DOHH2 (cell line): ENCODE data around the gene AIG1.

Experiments used
- H3F3A ChIP-seq: fragments of 200-600 bp; sonication (generic), shearing (Covaris generic); 2 replicates; pipeline ENCODE4 v1.6.0; 2016; ENCODE audit warnings: antibody characterized with exemption, mild to moderate bottlenecking; ENCODE audit not compliant: control insufficient read depth, insufficient read depth
- H3K27ac ChIP-seq: fragments of 200-600 bp; sonication (generic); 2 replicates; pipeline ENCODE4 v1.5.1; 2014; ENCODE audit warnings: low read depth, mild to moderate bottlenecking, low read length, moderate library complexity
- H3K27me3 ChIP-seq: fragments of 200-600 bp; sonication (generic); 2 replicates; pipeline ENCODE4 v1.6.1; 2014; ENCODE audit warnings: mild to moderate bottlenecking, low read length, mixed read lengths; ENCODE audit not compliant: control insufficient read depth
- H3K36me3 ChIP-seq: fragments of 200-600 bp; sonication (generic); 2 replicates; pipeline ENCODE4 v1.6.1; 2014; ENCODE audit warnings: mild to moderate bottlenecking, low read length, moderate library complexity, mixed read lengths; ENCODE audit not compliant: control insufficient read depth
- H3K4me1 ChIP-seq: fragments of 200-600 bp; sonication (generic); 2 replicates; pipeline ENCODE4 v1.6.1; 2014; ENCODE audit warnings: mild to moderate bottlenecking, low read length, mixed read lengths; ENCODE audit not compliant: control insufficient read depth
- H3K4me2 ChIP-seq: fragments of 200-600 bp; sonication (generic); 2 replicates; pipeline ENCODE4 v1.6.0; 2014; ENCODE audit warnings: mild to moderate bottlenecking, low read length, moderate library complexity
- H3K4me3 ChIP-seq: fragments of 200-600 bp; sonication (generic); 2 replicates; pipeline ENCODE4 v1.5.1; 2014; ENCODE audit warnings: mild to moderate bottlenecking, low read length, mixed read lengths
- H3K79me2 ChIP-seq: fragments of 200-600 bp; sonication (generic); 2 replicates; pipeline ENCODE4 v1.6.1; 2014; ENCODE audit warnings: mild to moderate bottlenecking, low read length, mixed read lengths; ENCODE audit not compliant: control insufficient read depth
- H3K9me2 ChIP-seq: fragments of 200-600 bp; sonication (generic); replicated peaks from 2 replicates; pipeline ENCODE4 v1.6.1; 2014; ENCODE audit warnings: mild to moderate bottlenecking, low read length, mixed read lengths; ENCODE audit not compliant: control insufficient read depth
- H3K9me3 ChIP-seq: fragments of 200-600 bp; sonication (generic); 2 replicates; pipeline ENCODE4 v1.6.1; 2014; ENCODE audit warnings: antibody characterized with exemption, low read length, mixed read lengths; ENCODE audit not compliant: control insufficient read depth, insufficient read depth
- H4K20me1 ChIP-seq: fragments of 200-600 bp; sonication (generic); 2 replicates; pipeline ENCODE4 v1.6.0; 2014; ENCODE audit warnings: low read depth, mild to moderate bottlenecking, antibody characterized with exemption, low read length, moderate library complexity; ENCODE audit not compliant: control insufficient read depth, insufficient read depth
- EZH2phosphoT487 ChIP-seq: fragments of 200-600 bp; sonication (generic); IDR thresholded peaks from 2 replicates; pipeline ENCODE4 v1.6.1; 2017; ENCODE audit warnings: borderline replicate concordance, mild to moderate bottlenecking, antibody characterized with exemption, low read length, moderate library complexity, mixed read lengths
- TF ChIP-seq, protein P1 (sequence below): fragments of 200-600 bp; sonication (generic); IDR thresholded peaks from one replicate; pipeline ENCODE4 v1.5.1; 2014; ENCODE audit warnings: antibody characterized with exemption, mild to moderate bottlenecking, low read depth, low read length; ENCODE audit not compliant: poor library complexity, severe bottlenecking

Gene AIG1

GRCh38 chr6:143195349-143195845 lies 134.7 kb downstream of the AIG1 start:
- no peaks in the 10 kb centered on the region for H4K20me1 ChIP-seq
- H3K79me2 ChIP-seq, result no peaks in the 10 kb centered on the region
- no peaks in the 10 kb centered on the region for H3F3A ChIP-seq
- no peaks in the 10 kb centered on the region for H3K36me3 ChIP-seq
- no peaks in the 10 kb centered on the region for H3K4me1 ChIP-seq
- TF ChIP-seq EZH2phosphoT487, result no peak
- TF ChIP-seq, protein P1, sequence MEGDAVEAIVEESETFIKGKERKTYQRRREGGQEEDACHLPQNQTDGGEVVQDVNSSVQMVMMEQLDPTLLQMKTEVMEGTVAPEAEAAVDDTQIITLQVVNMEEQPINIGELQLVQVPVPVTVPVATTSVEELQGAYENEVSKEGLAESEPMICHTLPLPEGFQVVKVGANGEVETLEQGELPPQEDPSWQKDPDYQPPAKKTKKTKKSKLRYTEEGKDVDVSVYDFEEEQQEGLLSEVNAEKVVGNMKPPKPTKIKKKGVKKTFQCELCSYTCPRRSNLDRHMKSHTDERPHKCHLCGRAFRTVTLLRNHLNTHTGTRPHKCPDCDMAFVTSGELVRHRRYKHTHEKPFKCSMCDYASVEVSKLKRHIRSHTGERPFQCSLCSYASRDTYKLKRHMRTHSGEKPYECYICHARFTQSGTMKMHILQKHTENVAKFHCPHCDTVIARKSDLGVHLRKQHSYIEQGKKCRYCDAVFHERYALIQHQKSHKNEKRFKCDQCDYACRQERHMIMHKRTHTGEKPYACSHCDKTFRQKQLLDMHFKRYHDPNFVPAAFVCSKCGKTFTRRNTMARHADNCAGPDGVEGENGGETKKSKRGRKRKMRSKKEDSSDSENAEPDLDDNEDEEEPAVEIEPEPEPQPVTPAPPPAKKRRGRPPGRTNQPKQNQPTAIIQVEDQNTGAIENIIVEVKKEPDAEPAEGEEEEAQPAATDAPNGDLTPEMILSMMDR, result no peak
- H3K9me2 ChIP-seq, result no peaks in the 10 kb centered on the region
- H3K4me2 ChIP-seq, result no peak overlapping the region
- no peaks in the 10 kb centered on the region for H3K27me3 ChIP-seq
- no peak overlapping the region for H3K27ac ChIP-seq
- H3K9me3 ChIP-seq, result no peaks in the 10 kb centered on the region
- H3K4me3 ChIP-seq, result no peak overlapping the region

DNA sequence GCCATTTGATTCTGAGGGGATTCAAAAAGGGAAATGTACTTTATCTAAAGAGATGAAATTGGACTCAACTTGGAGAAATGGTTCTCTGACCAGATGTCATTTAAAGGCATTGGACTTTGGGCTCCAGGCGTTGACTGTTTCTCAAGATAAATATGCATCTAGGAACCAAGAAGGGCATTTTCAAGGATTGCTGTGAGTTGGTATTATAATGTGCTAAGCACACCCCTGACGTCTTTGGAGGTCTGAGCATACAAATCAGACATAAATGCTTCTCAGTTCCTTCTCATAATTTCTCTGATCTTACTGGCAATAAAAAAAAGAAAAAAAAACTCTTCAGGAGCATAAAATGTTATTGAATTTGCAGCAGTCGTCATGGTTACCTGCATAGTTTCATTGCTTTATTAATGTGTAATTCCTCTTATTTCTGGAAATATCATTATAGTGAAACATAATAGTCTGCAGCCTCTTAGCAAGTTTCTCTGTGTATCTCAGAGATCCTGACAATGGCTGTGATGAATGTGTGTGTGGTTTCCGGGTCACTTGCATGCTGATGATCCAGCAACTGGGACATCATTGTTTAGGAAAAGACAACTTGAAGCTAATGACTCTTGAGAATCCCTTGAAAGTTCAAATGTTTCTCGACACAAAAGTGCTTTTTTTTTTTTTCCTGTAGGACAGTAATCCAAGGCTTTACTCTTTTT lies 136.0 kb downstream of the AIG1 start:
- Histone ChIP-seq H3F3A (no peaks in the 10 kb centered on the region), H3K9me3 (no peaks in the 10 kb centered on the region), H3K4me2 (no peak overlapping the region), H3K27ac (no peak overlapping the region), H3K79me2 (no peaks in the 10 kb centered on the region), H3K4me1 (no peaks in the 10 kb centered on the region), H3K9me2 (no peaks in the 10 kb centered on the region), H3K4me3 (no peak overlapping the region), H4K20me1 (no peaks in the 10 kb centered on the region), H3K36me3 (no peaks in the 10 kb centered on the region), H3K27me3 (no peaks in the 10 kb centered on the region)
- TF ChIP-seq EZH2phosphoT487, result no peak
- TF ChIP-seq, protein P1, result no peak

DNA sequence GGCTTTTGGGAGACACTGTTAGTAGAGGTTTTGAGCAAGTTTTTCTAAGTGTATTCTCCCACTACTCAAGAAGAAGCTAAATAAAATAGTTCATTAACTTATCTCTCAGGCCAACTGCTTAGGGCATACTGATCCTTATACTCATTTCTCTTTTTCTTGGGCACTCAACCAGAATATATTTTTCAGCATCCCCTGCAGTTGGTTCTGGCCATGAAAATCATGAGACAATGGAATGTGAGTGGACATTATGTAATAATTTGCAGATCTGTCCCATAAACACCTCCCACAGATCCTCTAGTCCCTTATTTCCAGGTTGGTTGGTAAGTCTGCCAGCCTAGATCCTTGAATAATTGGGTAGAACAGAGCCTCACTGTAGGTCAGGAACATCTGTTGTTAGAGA lies 136.7 kb downstream of the AIG1 start:
- Histone ChIP-seq H3K27me3 (no peaks in the 10 kb centered on the region), H3F3A (no peaks in the 10 kb centered on the region), H3K4me3 (no peak overlapping the region), H4K20me1 (no peaks in the 10 kb centered on the region), H3K36me3 (no peaks in the 10 kb centered on the region), H3K9me2 (no peaks in the 10 kb centered on the region), H3K79me2 (no peaks in the 10 kb centered on the region), H3K4me1 (no peaks in the 10 kb centered on the region), H3K9me3 (no peaks in the 10 kb centered on the region), H3K4me2 (no peak overlapping the region), H3K27ac (no peak overlapping the region)
- TF ChIP-seq, protein P1, result no peak
- no peak for TF ChIP-seq EZH2phosphoT487
